ENCODE measurements around the gene RPUSD3.

- peak; percentile 49 for TF ChIP-seq CTCF (IDR thresholded peaks at IDR 0.05; ENCODE audit: low read length)
- TF ChIP-seq EZH2 (IDR thresholded peaks at IDR 0.05; ENCODE audit: borderline replicate concordance, low read length): no peak
Measured at GRCh38 chr3:9826815-9827573, 16.8 kb downstream of the RPUSD3 start.
